RWPE1 (cell line): ENCODE measurements around the gene COLQ.

ENCODE experiments used
- CTCF ChIA-PET: fragments of 350-600 bp; sonication (Branson Sonifier 250); formaldehyde crosslinking; extraction: SDS; loops from one replicate; lab custom pipeline; 2021; lab: Yijun Ruan, JAX
- POLR2A ChIA-PET: fragments of 400-600 bp; formaldehyde crosslinking; extraction: SDS; loops from one replicate; lab custom pipeline; 2020; ENCODE audit warnings: antibody characterized with exemption; ENCODE audit not compliant: low non-redundant PET; lab: Yijun Ruan, JAX
- DNase-seq: peaks from one replicate; pipeline ENCODE4 v3.0.0; 2012; ENCODE audit warnings: low spot score
- H3K27ac ChIP-seq: fragments of 450-650 bp; 2 replicates; pipeline ENCODE4 v1.5.1; 2017
- TF ChIP-seq, protein P1 (sequence below): fragments of 450-650 bp; conservative IDR thresholded peaks from 2 replicates; pipeline ENCODE4 v1.5.1; 2017; ENCODE audit warnings: low read depth, mild to moderate bottlenecking

COLQ gene

DNA sequence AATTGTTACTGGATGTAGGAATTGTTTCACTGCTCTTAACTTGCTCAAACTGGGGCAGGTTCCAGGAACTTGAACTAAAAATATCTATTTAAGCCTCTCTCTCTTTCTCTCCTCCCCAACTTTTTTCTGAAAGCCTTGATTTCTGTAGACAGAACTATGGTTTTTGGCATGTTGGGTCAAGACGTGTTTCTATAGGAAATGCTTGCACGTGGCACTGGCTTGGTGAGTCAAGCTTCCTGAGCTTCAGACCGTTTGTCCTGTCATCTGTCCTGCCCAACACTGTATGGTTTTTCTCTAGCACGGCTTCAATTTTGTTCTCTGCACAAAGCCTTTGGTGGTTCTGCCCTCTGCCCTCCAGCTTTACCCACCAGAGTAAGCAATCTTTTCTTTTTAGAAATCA, 80.6 kb downstream of the COLQ start:
- DNase-seq, result peak; percentile 37
- POLR2A ChIA-PET, result interaction anchor here (0.7 kb wide), 1 partner anchor 161 kb away, joined by 3 read pairs; no protein-coding TSS in a partner anchor
- CTCF ChIA-PET, result interaction anchor here (0.7 kb wide), 1 partner anchor 272 kb away, joined by 3 read pairs; no protein-coding TSS in a partner anchor
- TF ChIP-seq, protein P1, sequence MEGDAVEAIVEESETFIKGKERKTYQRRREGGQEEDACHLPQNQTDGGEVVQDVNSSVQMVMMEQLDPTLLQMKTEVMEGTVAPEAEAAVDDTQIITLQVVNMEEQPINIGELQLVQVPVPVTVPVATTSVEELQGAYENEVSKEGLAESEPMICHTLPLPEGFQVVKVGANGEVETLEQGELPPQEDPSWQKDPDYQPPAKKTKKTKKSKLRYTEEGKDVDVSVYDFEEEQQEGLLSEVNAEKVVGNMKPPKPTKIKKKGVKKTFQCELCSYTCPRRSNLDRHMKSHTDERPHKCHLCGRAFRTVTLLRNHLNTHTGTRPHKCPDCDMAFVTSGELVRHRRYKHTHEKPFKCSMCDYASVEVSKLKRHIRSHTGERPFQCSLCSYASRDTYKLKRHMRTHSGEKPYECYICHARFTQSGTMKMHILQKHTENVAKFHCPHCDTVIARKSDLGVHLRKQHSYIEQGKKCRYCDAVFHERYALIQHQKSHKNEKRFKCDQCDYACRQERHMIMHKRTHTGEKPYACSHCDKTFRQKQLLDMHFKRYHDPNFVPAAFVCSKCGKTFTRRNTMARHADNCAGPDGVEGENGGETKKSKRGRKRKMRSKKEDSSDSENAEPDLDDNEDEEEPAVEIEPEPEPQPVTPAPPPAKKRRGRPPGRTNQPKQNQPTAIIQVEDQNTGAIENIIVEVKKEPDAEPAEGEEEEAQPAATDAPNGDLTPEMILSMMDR, result no peak
- H3K27ac ChIP-seq, result peak overlapping the region; percentile 87

DNA sequence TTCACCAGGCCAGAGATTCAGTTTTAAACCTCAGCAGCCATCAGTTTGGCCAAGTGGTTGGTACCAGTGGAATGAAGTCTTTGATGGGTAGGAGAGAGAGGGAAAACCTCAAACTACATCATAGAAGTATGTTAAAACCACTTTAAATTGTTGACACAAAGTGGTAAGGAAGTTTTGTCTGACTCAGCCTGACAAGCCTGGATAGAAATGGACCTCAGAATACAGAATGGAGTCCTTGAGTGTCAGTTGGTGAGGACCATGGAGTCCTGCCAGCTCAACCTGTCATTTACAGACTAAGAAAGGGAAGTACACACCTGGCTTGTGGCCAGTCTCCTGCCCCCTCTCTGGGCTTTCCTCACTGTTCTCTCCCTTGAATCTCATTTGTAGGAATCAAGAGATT, 82.0 kb downstream of the COLQ start:
- TF ChIP-seq, protein P1, result no peak
- ChIA-PET CTCF (no interaction called here), POLR2A (no interaction called here)
- no peak for DNase-seq
- H3K27ac ChIP-seq, result no peak overlapping the region

DNA sequence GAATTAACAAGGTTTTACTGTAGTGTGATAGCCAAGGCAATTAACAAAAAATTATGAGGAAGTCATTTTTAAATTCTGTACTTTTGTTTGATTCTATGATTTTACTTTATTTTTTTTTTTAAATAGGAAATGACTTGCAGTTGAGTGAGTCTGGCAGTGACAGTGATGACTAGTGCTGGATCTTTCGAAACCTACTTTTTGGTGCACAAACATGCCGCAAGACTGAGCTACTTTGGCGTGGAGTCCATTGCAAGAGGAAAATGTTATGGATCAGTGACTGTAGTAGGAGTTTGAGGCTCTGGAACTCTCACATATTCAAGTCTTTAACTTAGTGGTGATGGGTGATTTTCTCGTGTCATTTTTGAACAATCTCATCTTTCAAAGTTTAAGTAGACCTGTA, 82.5 kb downstream of the COLQ start:
- TF ChIP-seq, protein P1, result no peak
- DNase-seq, result no peak
- ChIA-PET POLR2A (no interaction called here), CTCF (no interaction called here)
- H3K27ac ChIP-seq, result peak overlapping the region; percentile 71

DNA sequence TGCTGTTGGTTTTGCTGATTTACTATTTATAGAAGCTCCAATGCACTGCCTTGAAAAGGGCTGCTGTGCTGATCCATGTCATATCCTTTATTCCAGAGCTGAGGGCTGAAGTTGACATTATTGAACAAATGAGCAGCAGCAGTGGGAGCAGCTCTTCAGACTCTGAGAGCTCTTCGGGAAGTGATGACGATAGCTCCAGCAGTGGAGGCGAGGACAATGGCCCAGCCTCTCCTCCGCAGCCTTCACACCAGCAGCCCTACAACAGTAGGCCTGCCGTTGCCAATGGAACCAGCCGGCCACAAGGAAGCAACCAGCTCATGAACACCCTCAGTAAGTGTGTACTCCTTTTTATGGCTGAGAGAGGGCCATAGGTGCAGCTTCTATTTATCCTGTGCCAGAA, 85.3 kb downstream of the COLQ start:
- H3K27ac ChIP-seq, result no peak overlapping the region
- ChIA-PET POLR2A (no interaction called here), CTCF (interaction anchor here (0.6 kb wide), 1 partner anchor 31 kb away, joined by 3 read pairs; no protein-coding TSS in a partner anchor)
- TF ChIP-seq, protein P1, result no peak
- no peak for DNase-seq

DNA sequence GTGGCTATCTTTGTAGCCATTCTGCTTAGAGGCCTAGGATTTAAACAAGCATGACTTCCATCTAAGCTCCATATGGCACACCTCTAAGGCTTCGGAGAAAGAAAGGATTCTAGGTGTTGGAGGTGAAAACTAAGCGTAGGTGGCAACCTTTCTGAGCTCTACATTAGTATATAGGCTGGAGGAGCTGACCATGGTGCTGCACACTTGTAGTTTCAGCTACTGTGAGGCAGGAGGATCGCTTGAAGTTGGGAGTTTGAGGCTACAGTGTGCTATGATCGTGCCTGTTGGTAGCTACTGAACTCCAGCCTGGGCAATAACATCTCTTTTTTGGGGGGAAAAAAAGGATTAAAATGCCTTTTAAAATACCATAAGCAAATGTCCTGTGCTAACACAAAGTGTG, 86.8 kb downstream of the COLQ start:
- no peak for DNase-seq
- no peak overlapping the region for H3K27ac ChIP-seq
- ChIA-PET POLR2A (no interaction called here), CTCF (no interaction called here)
- TF ChIP-seq, protein P1, result no peak

DNA sequence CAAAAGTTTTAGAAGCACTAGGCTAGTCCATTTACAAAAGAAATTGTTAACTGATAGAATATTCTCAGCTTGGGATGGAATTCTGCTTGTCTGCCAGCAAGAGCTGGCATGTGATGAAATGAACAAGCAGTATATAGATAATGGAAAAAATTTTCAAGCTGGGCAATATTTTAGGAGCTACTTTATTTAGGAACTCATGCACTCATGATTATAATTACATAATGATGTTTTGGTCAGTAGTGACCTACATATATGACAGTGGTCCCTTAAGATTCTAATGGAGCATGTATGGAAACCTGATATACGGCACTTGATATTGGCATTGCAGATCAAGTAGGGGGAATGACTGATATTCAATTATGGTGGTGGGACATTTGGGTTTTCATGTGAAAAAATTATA, 88.0 kb downstream of the COLQ start:
- no peak overlapping the region for H3K27ac ChIP-seq
- ChIA-PET POLR2A (no interaction called here), CTCF (no interaction called here)
- TF ChIP-seq, protein P1, result no peak
- DNase-seq, result no peak
